GM23338 (cell line): ENCODE measurements around the gene CYTH1. TPM values are rescaled to one million over a fixed set of nuclear protein-coding genes. Genes with fewer than 3 reads are reported as not detected.
A peak's percentile ranks its signal among the peaks of the same experiment; 100 is the strongest.

Experiments
- ATAC-seq: fragments of 200-7000 bp; cut with Tn5 transposase; 3 replicates; pipeline ENCODE4 v1.9.1; 2020
- DNase-seq: peaks from one replicate; pipeline ENCODE4 v3.0.0-alpha.2; 2015; ENCODE audit warnings: low spot score
- H2AFZ ChIP-seq: fragments of 200-600 bp; sonication (generic); 2 replicates; pipeline ENCODE4 v1.8.0; 2016; ENCODE audit warnings: antibody characterized with exemption, mild to moderate bottlenecking, moderate library complexity
- H3F3A ChIP-seq: fragments of 200-600 bp; sonication (generic); replicated peaks from 2 replicates; pipeline ENCODE4 v1.8.0; 2017; ENCODE audit warnings: antibody characterized with exemption, mixed run types, low read depth
- H3K27ac ChIP-seq: fragments of 200-600 bp; sonication (generic); 2 replicates; pipeline ENCODE4 v1.6.1; 2016; ENCODE audit warnings: low read depth
- H3K27me3 ChIP-seq: fragments of 200-600 bp; sonication (generic); 2 replicates; pipeline ENCODE4 v1.8.0; 2016; ENCODE audit warnings: mild to moderate bottlenecking, mixed run types, moderate library complexity; ENCODE audit not compliant: insufficient read depth
- H3K36me3 ChIP-seq: fragments of 200-600 bp; sonication (generic); 2 replicates; pipeline ENCODE4 v1.8.0; 2016; ENCODE audit warnings: mild to moderate bottlenecking; ENCODE audit not compliant: insufficient read depth
- H3K4me1 ChIP-seq: fragments of 200-600 bp; sonication (generic); 2 replicates; pipeline ENCODE4 v1.8.0; 2016; ENCODE audit warnings: mild to moderate bottlenecking, moderate library complexity; ENCODE audit not compliant: insufficient read depth
- H3K4me2 ChIP-seq: fragments of 200-600 bp; sonication (generic); 2 replicates; pipeline ENCODE4 v1.7.1; 2017; ENCODE audit warnings: mixed run types
- H3K4me3 ChIP-seq: fragments of 200-600 bp; sonication (generic); 2 replicates; pipeline ENCODE4 v1.6.1; 2016; ENCODE audit warnings: mixed run types
- H3K79me2 ChIP-seq: fragments of 200-600 bp; sonication (generic); replicated peaks from 2 replicates; pipeline ENCODE4 v1.8.0; 2017; ENCODE audit warnings: mild to moderate bottlenecking; ENCODE audit not compliant: insufficient read depth
- H3K9me2 ChIP-seq: fragments of 200-600 bp; sonication (generic); 2 replicates; pipeline ENCODE4 v1.8.0; 2017; ENCODE audit not compliant: insufficient read depth
- H4K20me1 ChIP-seq: fragments of 200-600 bp; sonication (generic); replicated peaks from 2 replicates; pipeline ENCODE4 v1.8.0; 2017; ENCODE audit warnings: mild to moderate bottlenecking; ENCODE audit not compliant: insufficient read depth
- H3K27ac Mint-ChIP-seq: 2 replicates; pipeline ENCODE4 v1.8.0; 2020; ENCODE audit warnings: inconsistent platforms, mild to moderate bottlenecking, moderate library complexity, mixed read lengths
- H3K27me3 Mint-ChIP-seq: 3 replicates; pipeline ENCODE4 v1.8.0; 2022; ENCODE audit warnings: low read depth, mild to moderate bottlenecking, moderate library complexity, mixed read lengths, inconsistent platforms; ENCODE audit not compliant: insufficient read depth, poor library complexity
- H3K36me3 Mint-ChIP-seq: 3 replicates; pipeline ENCODE4 v1.8.0; 2021; ENCODE audit warnings: low read depth, mild to moderate bottlenecking, inconsistent platforms, moderate library complexity, mixed read lengths
- H3K4me1 Mint-ChIP-seq: 3 replicates; pipeline ENCODE4 v1.8.0; 2020; ENCODE audit warnings: mild to moderate bottlenecking, inconsistent platforms, mixed read lengths
- H3K4me3 Mint-ChIP-seq: 3 replicates; pipeline ENCODE4 v1.8.0; 2021; ENCODE audit warnings: moderate library complexity, mild to moderate bottlenecking, inconsistent platforms, mixed read lengths
- H3K9me3 Mint-ChIP-seq: 3 replicates; pipeline ENCODE4 v1.8.0; 2020; ENCODE audit warnings: moderate library complexity, mild to moderate bottlenecking, inconsistent platforms, mixed read lengths
- CREB1 ChIP-seq: fragments of 250-450 bp; sonication (Bioruptor Pico); IDR thresholded peaks from 2 replicates; pipeline ENCODE4 v1.5.0; 2020; ENCODE audit warnings: low read depth, mild to moderate bottlenecking, moderate library complexity
- ETS1 ChIP-seq: IDR thresholded peaks from 2 replicates; pipeline ENCODE4 v1.6.1; 2016; ENCODE audit warnings: antibody characterized with exemption
- EZH2 ChIP-seq: fragments of 200-600 bp; sonication (generic); IDR thresholded peaks from one replicate; pipeline ENCODE4 v1.8.0; 2017; ENCODE audit warnings: antibody characterized with exemption, mild to moderate bottlenecking, low read depth; ENCODE audit not compliant: unreplicated experiment
- EZH2phosphoT487 ChIP-seq: fragments of 200-600 bp; sonication (generic); IDR thresholded peaks from one replicate; pipeline ENCODE4 v1.8.1; 2018; ENCODE audit warnings: antibody characterized with exemption; ENCODE audit not compliant: unreplicated experiment
- JUNB ChIP-seq: IDR thresholded peaks from one replicate; pipeline ENCODE4 v1.6.1; 2016; ENCODE audit warnings: antibody characterized with exemption; ENCODE audit not compliant: unreplicated experiment
- NANOG ChIP-seq: IDR thresholded peaks from 2 replicates; pipeline ENCODE4 v1.6.1; 2016; ENCODE audit warnings: antibody characterized with exemption, borderline replicate concordance
- REST ChIP-seq: IDR thresholded peaks from one replicate; pipeline ENCODE4 v1.6.1; 2018; ENCODE audit warnings: antibody characterized with exemption; ENCODE audit not compliant: unreplicated experiment
- STAT1 ChIP-seq: IDR thresholded peaks from one replicate; pipeline ENCODE4 v1.6.1; 2016; ENCODE audit warnings: antibody characterized with exemption; ENCODE audit not compliant: unreplicated experiment
- ZNF462 ChIP-seq: fragments of 250-450 bp; sonication (Bioruptor Pico); IDR thresholded peaks from 2 replicates; pipeline ENCODE4 v1.5.0; 2020; ENCODE audit warnings: mild to moderate bottlenecking, moderate library complexity
- polyA plus RNA-seq: library from polyadenylated mRNA; unstranded; fragments of >200 nt; fragmentation: Nextera tagmentation; extraction: Ambion mirVana; gene quantifications from 2 replicates; pipeline ENCODE4 v1.2.1, GENCODE V29; 2016
- total RNA-seq: library from RNA; depleted of rRNA; stranded (reverse); fragments of >200 nt; shearing (Covaris generic); gene quantifications from 2 replicates; pipeline ENCODE4 v1.2.3, GENCODE V29; 2014

Gene CYTH1
- total and polyA plus RNA-seq, 2 experiments from 2014 or later = 13.8 to 14.5 TPM

- Histone ChIP-seq H3K4me3 (no peak overlapping the region; the same call in 1 of the 2 replicates), H2AFZ (no peak overlapping the region), H4K20me1 (peaks cover 7% of the 10 kb centered on the region), H3K27me3 (no peaks in the 10 kb centered on the region), H3K4me2 (peak overlapping the region; percentile 92), H3K36me3 (no peaks in the 10 kb centered on the region), H3K9me2 (no peaks in the 10 kb centered on the region), H3K27ac (no peak overlapping the region), H3K4me1 (peaks cover 50% of the 10 kb centered on the region), H3F3A (peaks cover 12% of the 10 kb centered on the region; the same call in 1 of the 2 replicates), H3K79me2 (peaks cover 43% of the 10 kb centered on the region)
- H3K36me3 Mint-ChIP-seq = no peaks in the 10 kb centered on the region
- peaks cover 18% of the 10 kb centered on the region for H3K27me3 Mint-ChIP-seq
- peak overlapping the region; percentile 43; the same call in 2 of the 3 replicates for H3K4me3 Mint-ChIP-seq
- H3K27ac Mint-ChIP-seq = no peak overlapping the region
- TF ChIP-seq NANOG (no peak), REST (no peak)
- DNase-seq (peak; percentile 51), ATAC-seq (peak; percentile 39)
- peaks cover 53% of the 10 kb centered on the region for H3K4me1 Mint-ChIP-seq
- no peaks in the 10 kb centered on the region for H3K9me3 Mint-ChIP-seq
These were observed 57.5 kb downstream of the CYTH1 start for GRCh38 chr17:78724544-78724943.

- Histone ChIP-seq H3K9me2 (no peaks in the 10 kb centered on the region), H3K4me3 (peak overlapping the region; percentile 60), H2AFZ (no peak overlapping the region), H3K27me3 (no peaks in the 10 kb centered on the region), H3K36me3 (no peaks in the 10 kb centered on the region), H3K27ac (peak overlapping the region; percentile 26; the same call in 1 of the 2 replicates), H3F3A (peaks cover 12% of the 10 kb centered on the region; the same call in 1 of the 2 replicates), H3K4me1 (peaks cover 50% of the 10 kb centered on the region), H3K79me2 (peaks cover 38% of the 10 kb centered on the region), H3K4me2 (peak overlapping the region; percentile 92), H4K20me1 (peaks cover 7% of the 10 kb centered on the region)
- H3K36me3 Mint-ChIP-seq = no peaks in the 10 kb centered on the region
- no peak; the same call in 2 of the 3 replicates for ATAC-seq
- H3K9me3 Mint-ChIP-seq = no peaks in the 10 kb centered on the region
- peaks cover 18% of the 10 kb centered on the region for H3K27me3 Mint-ChIP-seq
- no peak overlapping the region for H3K27ac Mint-ChIP-seq
- no peak for DNase-seq
- H3K4me3 Mint-ChIP-seq = peak overlapping the region; percentile 75
- peaks cover 56% of the 10 kb centered on the region for H3K4me1 Mint-ChIP-seq
- no peak for TF ChIP-seq JUNB
- TF ChIP-seq EZH2 = no peak
- no peak for TF ChIP-seq ETS1
- TF ChIP-seq CREB1 (CRISPR knock-in tag) = no peak
- TF ChIP-seq EZH2phosphoT487 = no peak
- no peak for TF ChIP-seq ZNF462
- TF ChIP-seq STAT1 = no peak
These were observed 58.1 kb downstream of the CYTH1 start for GRCh38 chr17:78723957-78724356.
